HepG2 (cell line): Measurements from ENCODE around the gene UBE2D3. TPM values are rescaled to one million over a fixed set of nuclear protein-coding genes. Genes with fewer than 3 reads are reported as not detected.

Source experiments
- ATAC-seq: fragments of 200-7000 bp; cut with Tn5 transposase; 3 replicates; pipeline ENCODE4 v1.9.1; 2020; ENCODE audit warnings: mild to moderate bottlenecking, moderate library complexity
- BruUV-seq: library from RNA; stranded (reverse); fragments of 400-500 nt; replicated peaks from 2 replicates; lab custom pipeline; 2021; lab: Mats Ljungman, UMichigan
- CTCF ChIA-PET: fragments of 300-600 bp; formaldehyde crosslinking; extraction: SDS; loops from one replicate; lab custom pipeline; 2021; ENCODE audit warnings: low total read pairs, inconsistent platforms, low intra/inter-chr PET ratio; lab: Yijun Ruan, JAX
- POLR2A ChIA-PET: fragments of 350-600 bp; sonication (Branson Sonifier 250); formaldehyde crosslinking; loops from one replicate; lab custom pipeline; 2020; ENCODE audit warnings: antibody characterized with exemption, inconsistent platforms; lab: Yijun Ruan, JAX
- DNase-seq: peaks from one replicate; pipeline ENCODE4 v3.0.0-alpha.2; 2015; ENCODE audit warnings: low spot score
- FAIRE-seq: peaks from 3 replicates; lab custom pipeline; 2011; peaks lifted over from hg19 to GRCh38; lab: Jason Lieb, UNC
- H2AFZ ChIP-seq: one replicate; pipeline ENCODE4 v1.6.1; 2011; ENCODE audit warnings: low read length, inconsistent platforms
- H3K27ac ChIP-seq: fragments of 300-600 bp; 3 replicates; pipeline ENCODE4 v1.8.0; 2011; ENCODE audit warnings: mixed run types, mild to moderate bottlenecking, mixed read lengths, low read length, inconsistent platforms; ENCODE audit not compliant: insufficient read depth; ENCODE audit errors: extremely low read length
- H3K27me3 ChIP-seq, 2 experiments: fragments of 200-600 bp in 1 of 2; 2 replicates in 1 of 2; 3 replicates in 1 of 2; pipeline versions ENCODE4 v1.6.0 to v1.8.0; 2011; ENCODE audit warnings: low read length in 2 of 2, mild to moderate bottlenecking in 2 of 2, moderate library complexity in 2 of 2, inconsistent platforms in 1 of 2; ENCODE audit not compliant: insufficient read depth in 2 of 2, control insufficient read depth in 1 of 2
- H3K36me3 ChIP-seq, 2 experiments: fragments of 200-600 bp in 1 of 2; replicated peaks in 1 of 2; 2 replicates in 1 of 2; 3 replicates in 1 of 2; pipeline versions ENCODE4 v1.5.1 to v1.8.0; 2011; ENCODE audit warnings: low read length in 2 of 2, inconsistent platforms in 1 of 2; ENCODE audit not compliant: insufficient read depth in 2 of 2, control insufficient read depth in 1 of 2
- H3K4me1 ChIP-seq: 2 replicates; pipeline ENCODE4 v1.5.1; 2012; ENCODE audit warnings: low read length, inconsistent platforms; ENCODE audit not compliant: insufficient read depth
- H3K4me2 ChIP-seq: 2 replicates; pipeline ENCODE4 v1.6.0; 2011; ENCODE audit warnings: low read depth, low read length, inconsistent platforms
- H3K4me3 ChIP-seq, 3 experiments: fragments of 200-600 bp in 1 of 3; sonication (generic), shearing (Covaris generic) in 1 of 3; replicated peaks in 1 of 3; 2 replicates each; pipeline ENCODE4 v1.5.1; 2011 to 2016; ENCODE audit warnings: low read length in 3 of 3, inconsistent platforms in 2 of 3, low read depth in 2 of 3, mild to moderate bottlenecking in 2 of 3, control low read depth in 1 of 3, mixed read lengths in 1 of 3; ENCODE audit not compliant: insufficient read depth in 1 of 3
- H3K79me2 ChIP-seq: one replicate; pipeline ENCODE4 v1.6.1; 2011; ENCODE audit warnings: low read length, inconsistent platforms; ENCODE audit not compliant: insufficient read depth
- H3K9ac ChIP-seq: 2 replicates; pipeline ENCODE4 v1.6.0; 2011; ENCODE audit warnings: mild to moderate bottlenecking, low read depth, low read length, inconsistent platforms; ENCODE audit not compliant: insufficient read depth
- H3K9me3 ChIP-seq: 2 replicates; pipeline ENCODE4 v1.5.1; 2012; ENCODE audit warnings: mild to moderate bottlenecking, low read length
- H4K20me1 ChIP-seq: 2 replicates; pipeline ENCODE4 v1.6.0; 2011; ENCODE audit warnings: inconsistent platforms, mild to moderate bottlenecking, low read length, moderate library complexity; ENCODE audit not compliant: insufficient read depth
- GATAD2A ChIP-seq: IDR thresholded peaks from 2 replicates; pipeline ENCODE4 v1.6.1; 2016
- GTF3A ChIP-seq: sonication (generic); formaldehyde crosslinking; conservative IDR thresholded peaks from 2 replicates; pipeline ENCODE4 v1.4.0; 2020; ENCODE audit warnings: mild to moderate bottlenecking, missing genetic modification reagents
- MAFF ChIP-seq: IDR thresholded peaks from 2 replicates; pipeline ENCODE4 v1.6.1; 2011; ENCODE audit warnings: low read depth, low read length, improper control_type of control experiment
- MTA3 ChIP-seq: sonication (generic); formaldehyde crosslinking; IDR thresholded peaks from 2 replicates; pipeline ENCODE4 v1.4.0; 2020; ENCODE audit warnings: missing genetic modification reagents
- MZF1 ChIP-seq: sonication (generic); formaldehyde crosslinking; IDR thresholded peaks from 2 replicates; pipeline ENCODE4 v1.8.1; 2023; ENCODE audit warnings: mild to moderate bottlenecking, missing genetic modification reagents, borderline replicate concordance
- NCOA2 ChIP-seq: sonication (generic); formaldehyde crosslinking; IDR thresholded peaks from 2 replicates; pipeline ENCODE4 v1.8.0; 2022; ENCODE audit warnings: inconsistent platforms
- NFE2L2 ChIP-seq: fragments of 150-350 bp; IDR thresholded peaks from 2 replicates; pipeline ENCODE4 v1.6.1; 2014; ENCODE audit warnings: low read length
- NPAS2 ChIP-seq: sonication (generic); formaldehyde crosslinking; IDR thresholded peaks from 2 replicates; pipeline ENCODE4 v1.8.0; 2022; ENCODE audit warnings: mild to moderate bottlenecking, missing genetic modification reagents, borderline replicate concordance
- RBFOX2 ChIP-seq: fragments of 200-400 bp; formaldehyde crosslinking; IDR thresholded peaks from 2 replicates; pipeline ENCODE4 v1.6.1; 2017; ENCODE audit warnings: low read depth, mild to moderate bottlenecking, low read length
- ZBTB21 ChIP-seq: sonication (generic); formaldehyde crosslinking; IDR thresholded peaks from 2 replicates; pipeline ENCODE4 v1.4.0; 2020; ENCODE audit warnings: missing genetic modification reagents
- ZFP90 ChIP-seq: sonication (generic); formaldehyde crosslinking; IDR thresholded peaks from 2 replicates; pipeline ENCODE4 v1.8.0; 2022; ENCODE audit warnings: missing genetic modification reagents, mild to moderate bottlenecking, inconsistent platforms, borderline replicate concordance
- ZMYM2 ChIP-seq: sonication (generic); formaldehyde crosslinking; IDR thresholded peaks from 2 replicates; pipeline ENCODE4 v1.8.0; 2022; ENCODE audit warnings: mild to moderate bottlenecking, missing genetic modification reagents
- ZNF235 ChIP-seq: sonication (generic); formaldehyde crosslinking; IDR thresholded peaks from 2 replicates; pipeline ENCODE4 v1.8.1; 2023; ENCODE audit warnings: mild to moderate bottlenecking, missing genetic modification reagents, borderline replicate concordance
- ZNF263 ChIP-seq: sonication (generic); formaldehyde crosslinking; IDR thresholded peaks from 2 replicates; pipeline ENCODE4 v1.4.0; 2020; ENCODE audit warnings: missing genetic modification reagents
- ZNF629 ChIP-seq: sonication (generic); formaldehyde crosslinking; conservative IDR thresholded peaks from 2 replicates; pipeline ENCODE4 v1.5.0; 2020; ENCODE audit warnings: missing genetic modification reagents
- ZNF879 ChIP-seq: sonication (generic); formaldehyde crosslinking; IDR thresholded peaks from 2 replicates; pipeline ENCODE4 v1.8.1; 2023; ENCODE audit warnings: missing genetic modification reagents
- WGBS: methylation state at CpG from one replicate; pipeline ENCODE4 v1.1.6; 2017; ENCODE audit warnings: low lambda C conversion rate; 5-methylcytosine and 5-hydroxymethylcytosine counted together
- in situ Hi-C: cut with HindIII; loops from 2 replicates; pipeline ENCODE4 v1.10.0; 2017; ENCODE audit warnings: low pct_unique_long_range_greater_than_20kb; ENCODE audit not compliant: extremely low pct_ligation_motif_present
- intact Hi-C: fragments of 100-400 bp; cut with micrococcal nuclease; formaldehyde crosslinking; loops from one replicate; pipeline ENCODE4 v1.10.0; 2022; ENCODE audit not compliant: unreplicated experiment
- polyA plus RNA-seq, 8 experiments: library from polyadenylated mRNA; depleted of rRNA in 3 of 8; stranded (reverse) in 7 of 8; unstranded in 1 of 8; fragments of >200 nt; fragmentation: Illumina TruSeq in 4 of 8; extraction: Trizol in 4 of 8; gene quantifications; 2 replicates each; pipeline versions ENCODE4 v1.2.1 to v1.2.3, GENCODE V29; 2011 to 2016; ENCODE audit warnings: low read depth in 4 of 8, missing spikeins in 1 of 8, mixed read lengths in 1 of 8; ENCODE audit not compliant: insufficient read depth in 1 of 8
- total RNA-seq, 5 experiments: library from RNA; depleted of rRNA; stranded (reverse); fragments of >200 nt; fragmentation: Illumina TruSeq; extraction: Trizol; gene quantifications; 2 replicates each; pipeline ENCODE4 v1.2.3, GENCODE V29; 2016; ENCODE audit warnings: low read depth in 1 of 5
- TF ChIP-seq, protein P1 (sequence below): sonication (generic); formaldehyde crosslinking; IDR thresholded peaks from 2 replicates; pipeline ENCODE4 v1.4.0; 2020; ENCODE audit warnings: missing genetic modification reagents
- TF ChIP-seq, protein P2 (sequence below): sonication (generic); formaldehyde crosslinking; conservative IDR thresholded peaks from 2 replicates; pipeline ENCODE4 v1.8.1; 2023; ENCODE audit warnings: missing genetic modification reagents
- TF ChIP-seq, protein P3 (sequence below): sonication (generic); formaldehyde crosslinking; IDR thresholded peaks from 2 replicates; pipeline ENCODE4 v1.8.0; 2022; ENCODE audit warnings: low read depth, missing genetic modification reagents
- TF ChIP-seq, protein P4 (sequence below): sonication (generic); formaldehyde crosslinking; conservative IDR thresholded peaks from 2 replicates; pipeline ENCODE4 v1.8.0; 2022; ENCODE audit warnings: missing genetic modification reagents
- TF ChIP-seq, protein P5 (sequence below): sonication (generic); formaldehyde crosslinking; IDR thresholded peaks from 2 replicates; pipeline ENCODE4 v1.4.0; 2020; ENCODE audit warnings: missing genetic modification reagents

UBE2D3 gene
- total and polyA plus RNA-seq, 2 of the 13 experiments (the other 11 are each of a cell fraction or from before 2014, with no cell fraction given): 224 to 293 TPM

DNA sequence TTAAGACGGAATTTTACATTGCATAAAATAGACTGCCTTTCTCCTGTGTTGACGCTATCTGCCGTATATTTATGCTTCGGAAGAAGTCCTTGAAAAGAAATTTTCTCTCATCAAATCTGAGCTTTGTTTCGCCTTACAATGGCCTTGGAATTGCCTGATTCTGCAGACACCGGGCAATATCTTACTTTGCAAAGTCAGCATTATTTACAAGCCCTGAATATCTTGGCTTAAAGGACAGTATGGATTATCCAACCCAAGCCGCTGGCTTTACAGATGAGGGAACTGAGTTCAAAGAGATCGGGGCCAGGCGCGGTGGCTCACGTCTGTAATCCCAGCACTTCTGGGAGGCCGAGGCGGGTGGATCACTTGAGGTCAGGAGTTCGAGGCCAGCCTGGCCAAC is 65.4 kb downstream of the UBE2D3 start:
- H3K36me3 ChIP-seq: no peaks in the 10 kb centered on the region
- WGBS: 24% methylated on average over 14 of the region's 14 CpGs
- DNase-seq: no peak
- no TSS peak for BruUV-seq
- H2AFZ ChIP-seq: peak overlapping the region; percentile 93
- no peaks in the 10 kb centered on the region for H3K9me3 ChIP-seq
- in situ Hi-C loops: no loop called here
- H4K20me1 ChIP-seq: no peaks in the 10 kb centered on the region
- H3K4me1 ChIP-seq: peaks cover 44% of the 10 kb centered on the region
- H3K27ac ChIP-seq: no peak overlapping the region
- ChIA-PET POLR2A (interaction anchor here (1.1 to 2.0 kb wide), 3 partner anchors 32 to 141 kb away, joined by 3 to 19 read pairs (median 8); partner anchors contain the start of gene UBE2D3), CTCF (no interaction called here)
- peak overlapping the region; percentile 99 for H3K4me2 ChIP-seq
- peak overlapping the region; percentile 70; the same call in 1 of the 2 replicates for H3K9ac ChIP-seq
- peak overlapping the region; percentile 84 to 95 (median 90); a peak in 4 of 6 replicates for H3K4me3 ChIP-seq
- intact Hi-C loops: loop anchor here (5.0 kb wide), 2 partner anchors 45 to 65 kb away; partner anchors contain the start of gene UBE2D3
- H3K27me3 ChIP-seq: no peaks in the 10 kb centered on the region; a peak in 1 of 5 replicates
- H3K79me2 ChIP-seq: peaks cover 35% of the 10 kb centered on the region
- no peak for FAIRE-seq
- no peak for ATAC-seq
- TF ChIP-seq, protein P1, sequence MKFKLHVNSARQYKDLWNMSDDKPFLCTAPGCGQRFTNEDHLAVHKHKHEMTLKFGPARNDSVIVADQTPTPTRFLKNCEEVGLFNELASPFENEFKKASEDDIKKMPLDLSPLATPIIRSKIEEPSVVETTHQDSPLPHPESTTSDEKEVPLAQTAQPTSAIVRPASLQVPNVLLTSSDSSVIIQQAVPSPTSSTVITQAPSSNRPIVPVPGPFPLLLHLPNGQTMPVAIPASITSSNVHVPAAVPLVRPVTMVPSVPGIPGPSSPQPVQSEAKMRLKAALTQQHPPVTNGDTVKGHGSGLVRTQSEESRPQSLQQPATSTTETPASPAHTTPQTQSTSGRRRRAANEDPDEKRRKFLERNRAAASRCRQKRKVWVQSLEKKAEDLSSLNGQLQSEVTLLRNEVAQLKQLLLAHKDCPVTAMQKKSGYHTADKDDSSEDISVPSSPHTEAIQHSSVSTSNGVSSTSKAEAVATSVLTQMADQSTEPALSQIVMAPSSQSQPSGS (CRISPR knock-in tag): no peak
- TF ChIP-seq ZFP90 (no peak), ZMYM2 (peak; percentile 54; the same call in 1 of the 2 replicates), GTF3A (CRISPR knock-in tag) (no peak), MAFF (peak; percentile 99), ZNF263 (CRISPR knock-in tag) (no peak), ZNF235 (CRISPR knock-in tag) (no peak), GATAD2A (CRISPR knock-in tag) (no peak), ZBTB21 (no peak), NCOA2 (CRISPR knock-in tag) (no peak), NFE2L2 (no peak), MTA3 (CRISPR knock-in tag) (no peak), NPAS2 (CRISPR knock-in tag) (no peak), ZNF629 (CRISPR knock-in tag) (no peak), MZF1 (no peak), ZNF879 (CRISPR knock-in tag) (no peak), RBFOX2 (no peak)
- TF ChIP-seq, protein P2, sequence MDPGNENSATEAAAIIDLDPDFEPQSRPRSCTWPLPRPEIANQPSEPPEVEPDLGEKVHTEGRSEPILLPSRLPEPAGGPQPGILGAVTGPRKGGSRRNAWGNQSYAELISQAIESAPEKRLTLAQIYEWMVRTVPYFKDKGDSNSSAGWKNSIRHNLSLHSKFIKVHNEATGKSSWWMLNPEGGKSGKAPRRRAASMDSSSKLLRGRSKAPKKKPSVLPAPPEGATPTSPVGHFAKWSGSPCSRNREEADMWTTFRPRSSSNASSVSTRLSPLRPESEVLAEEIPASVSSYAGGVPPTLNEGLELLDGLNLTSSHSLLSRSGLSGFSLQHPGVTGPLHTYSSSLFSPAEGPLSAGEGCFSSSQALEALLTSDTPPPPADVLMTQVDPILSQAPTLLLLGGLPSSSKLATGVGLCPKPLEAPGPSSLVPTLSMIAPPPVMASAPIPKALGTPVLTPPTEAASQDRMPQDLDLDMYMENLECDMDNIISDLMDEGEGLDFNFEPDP (CRISPR knock-in tag): no peak
- TF ChIP-seq, protein P3, sequence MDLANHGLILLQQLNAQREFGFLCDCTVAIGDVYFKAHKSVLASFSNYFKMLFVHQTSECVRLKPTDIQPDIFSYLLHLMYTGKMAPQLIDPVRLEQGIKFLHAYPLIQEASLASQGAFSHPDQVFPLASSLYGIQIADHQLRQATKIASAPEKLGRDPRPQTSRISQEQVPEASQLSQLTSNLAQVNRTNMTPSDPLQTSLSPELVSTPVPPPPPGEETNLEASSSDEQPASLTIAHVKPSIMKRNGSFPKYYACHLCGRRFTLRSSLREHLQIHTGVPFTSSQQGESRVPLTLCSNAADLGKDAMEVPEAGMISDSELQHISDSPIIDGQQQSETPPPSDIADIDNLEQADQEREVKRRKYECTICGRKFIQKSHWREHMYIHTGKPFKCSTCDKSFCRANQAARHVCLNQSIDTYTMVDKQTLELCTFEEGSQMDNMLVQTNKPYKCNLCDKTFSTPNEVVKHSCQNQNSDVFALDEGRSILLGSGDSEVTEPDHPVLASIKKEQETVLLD: no peak
- TF ChIP-seq, protein P4, sequence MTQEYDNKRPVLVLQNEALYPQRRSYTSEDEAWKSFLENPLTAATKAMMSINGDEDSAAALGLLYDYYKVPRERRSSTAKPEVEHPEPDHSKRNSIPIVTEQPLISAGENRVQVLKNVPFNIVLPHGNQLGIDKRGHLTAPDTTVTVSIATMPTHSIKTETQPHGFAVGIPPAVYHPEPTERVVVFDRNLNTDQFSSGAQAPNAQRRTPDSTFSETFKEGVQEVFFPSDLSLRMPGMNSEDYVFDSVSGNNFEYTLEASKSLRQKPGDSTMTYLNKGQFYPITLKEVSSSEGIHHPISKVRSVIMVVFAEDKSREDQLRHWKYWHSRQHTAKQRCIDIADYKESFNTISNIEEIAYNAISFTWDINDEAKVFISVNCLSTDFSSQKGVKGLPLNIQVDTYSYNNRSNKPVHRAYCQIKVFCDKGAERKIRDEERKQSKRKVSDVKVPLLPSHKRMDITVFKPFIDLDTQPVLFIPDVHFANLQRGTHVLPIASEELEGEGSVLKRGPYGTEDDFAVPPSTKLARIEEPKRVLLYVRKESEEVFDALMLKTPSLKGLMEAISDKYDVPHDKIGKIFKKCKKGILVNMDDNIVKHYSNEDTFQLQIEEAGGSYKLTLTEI (CRISPR knock-in tag): no peak
- TF ChIP-seq, protein P5, sequence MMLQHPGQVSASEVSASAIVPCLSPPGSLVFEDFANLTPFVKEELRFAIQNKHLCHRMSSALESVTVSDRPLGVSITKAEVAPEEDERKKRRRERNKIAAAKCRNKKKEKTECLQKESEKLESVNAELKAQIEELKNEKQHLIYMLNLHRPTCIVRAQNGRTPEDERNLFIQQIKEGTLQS (CRISPR knock-in tag): no peak
